Measurements from ENCODE around the gene LRFN5. TPM values are rescaled to one million over a fixed set of nuclear protein-coding genes. Genes with fewer than 3 reads are reported as not detected.

LRFN5 gene
- total RNA-seq, 1 experiment from 2014 or later, result not detected

GRCh38 chr14:41806366-41806975 lies 199.8 kb downstream of the LRFN5 start:
- Mint-ChIP-seq H3K27me3 (ENCODE audit: unreplicated experiment) (no peaks in the 10 kb centered on the region), H3K36me3 (ENCODE audit: insufficient read depth, unreplicated experiment) (no peaks in the 10 kb centered on the region), H3K4me1 (ENCODE audit: low read depth, unreplicated experiment) (no peaks in the 10 kb centered on the region), H3K9me3 (ENCODE audit: low read depth, unreplicated experiment) (peaks cover 9% of the 10 kb centered on the region), H3K27ac (ENCODE audit: unreplicated experiment) (no peak overlapping the region), H3K4me3 (ENCODE audit: low read depth, unreplicated experiment) (no peak overlapping the region)
- DNase-seq, result no peak
- no peak for TF ChIP-seq CTCF (IDR thresholded peaks at IDR 0.05; ENCODE audit: unreplicated experiment)
- intact Hi-C loops (cut with micrococcal nuclease; ENCODE audit: unreplicated experiment), result no loop called here
- CTCF ChIA-PET, result no interaction called here
- no TSS peak for BruUV-seq (replicated peaks)

- no peaks in the 10 kb centered on the region for H3K27me3 Mint-ChIP-seq (ENCODE audit: unreplicated experiment)
- intact Hi-C loops (cut with micrococcal nuclease; ENCODE audit: unreplicated experiment), result no loop called here
- no peak overlapping the region for H3K27ac Mint-ChIP-seq (ENCODE audit: unreplicated experiment)
- no peak for TF ChIP-seq CTCF (IDR thresholded peaks at IDR 0.05; ENCODE audit: unreplicated experiment)
- CTCF ChIA-PET, result no interaction called here
- no peak overlapping the region for H3K4me3 Mint-ChIP-seq (ENCODE audit: low read depth, unreplicated experiment)
- H3K9me3 Mint-ChIP-seq (ENCODE audit: low read depth, unreplicated experiment), result peaks cover 8% of the 10 kb centered on the region
- no peak for DNase-seq
- H3K36me3 Mint-ChIP-seq (ENCODE audit: insufficient read depth, unreplicated experiment), result no peaks in the 10 kb centered on the region
- no peaks in the 10 kb centered on the region for H3K4me1 Mint-ChIP-seq (ENCODE audit: low read depth, unreplicated experiment)
- no TSS peak for BruUV-seq (replicated peaks)
These were observed 203.7 kb downstream of the LRFN5 start for GRCh38 chr14:41810362-41810761.

GRCh38 chr14:41817626-41818025 lies 210.9 kb downstream of the LRFN5 start:
- intact Hi-C loops (cut with micrococcal nuclease; ENCODE audit: unreplicated experiment), result no loop called here
- TF ChIP-seq CTCF (IDR thresholded peaks at IDR 0.05; ENCODE audit: unreplicated experiment), result no peak
- peaks cover 12% of the 10 kb centered on the region for H3K9me3 Mint-ChIP-seq (ENCODE audit: low read depth, unreplicated experiment)
- no peak overlapping the region for H3K27ac Mint-ChIP-seq (ENCODE audit: unreplicated experiment)
- no peak for DNase-seq
- no peak overlapping the region for H3K4me3 Mint-ChIP-seq (ENCODE audit: low read depth, unreplicated experiment)
- BruUV-seq (replicated peaks), result no TSS peak
- no peaks in the 10 kb centered on the region for H3K4me1 Mint-ChIP-seq (ENCODE audit: low read depth, unreplicated experiment)
- no peaks in the 10 kb centered on the region for H3K27me3 Mint-ChIP-seq (ENCODE audit: unreplicated experiment)
- H3K36me3 Mint-ChIP-seq (ENCODE audit: insufficient read depth, unreplicated experiment), result no peaks in the 10 kb centered on the region
- CTCF ChIA-PET, result no interaction called here

GRCh38 chr14:41824441-41824840 lies 217.8 kb downstream of the LRFN5 start:
- Mint-ChIP-seq H3K27ac (ENCODE audit: unreplicated experiment) (no peak overlapping the region), H3K9me3 (ENCODE audit: low read depth, unreplicated experiment) (peaks cover 18% of the 10 kb centered on the region), H3K4me3 (ENCODE audit: low read depth, unreplicated experiment) (no peak overlapping the region), H3K36me3 (ENCODE audit: insufficient read depth, unreplicated experiment) (no peaks in the 10 kb centered on the region), H3K4me1 (ENCODE audit: low read depth, unreplicated experiment) (no peaks in the 10 kb centered on the region), H3K27me3 (ENCODE audit: unreplicated experiment) (no peaks in the 10 kb centered on the region)
- TF ChIP-seq CTCF (IDR thresholded peaks at IDR 0.05; ENCODE audit: unreplicated experiment), result no peak
- no peak for DNase-seq
- intact Hi-C loops (cut with micrococcal nuclease; ENCODE audit: unreplicated experiment), result no loop called here
- no TSS peak for BruUV-seq (replicated peaks)
- CTCF ChIA-PET, result no interaction called here

Data from Calu3 (cell line).